Effector CD8-positive, alpha-beta T cell (primary cell): ENCODE data around the gene MTX1.
"Not testable (repeated sequence)": the region's sequence is repeated elsewhere in the genome, so short reads cannot be mapped to it uniquely, and the experiment has no call there.

Experiments used
- DNase-seq: peaks from one replicate; lab custom pipeline; 2025; lab: John Stamatoyannopoulos, UW

MTX1 gene

GRCh38 chr1:155236451-155236850 is 28.0 kb downstream of the MTX1 start:
- DNase-seq, result no peak

DNA sequence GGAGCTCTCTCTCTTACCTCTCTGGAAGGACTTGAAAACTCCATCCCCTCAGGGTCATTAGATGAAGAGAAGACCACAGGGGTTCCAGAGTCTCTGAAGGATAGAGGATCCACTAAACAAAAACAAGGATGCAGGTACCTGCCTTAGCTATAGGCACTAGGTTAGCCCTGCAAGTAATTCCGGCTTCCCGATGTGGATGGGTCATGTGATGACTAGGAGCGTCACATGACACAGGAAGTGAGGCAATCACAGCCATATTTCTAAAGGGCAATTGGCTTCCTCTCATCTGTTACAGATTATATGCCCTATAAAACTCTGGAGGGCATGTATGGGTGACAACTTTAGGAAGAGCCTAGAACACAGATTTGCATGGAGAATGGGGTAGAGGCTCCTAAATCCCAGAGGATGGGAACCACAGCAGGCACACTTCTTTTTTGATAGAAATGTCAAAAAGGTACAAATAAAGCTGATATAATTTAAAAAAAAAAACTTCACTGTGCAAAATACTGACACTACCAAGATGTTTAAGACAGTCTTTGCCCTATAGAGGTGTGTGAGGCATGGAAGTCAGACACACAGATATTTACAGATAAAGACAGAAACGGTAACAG is 32.7 kb downstream of the MTX1 start:
- DNase-seq, result peak; percentile 48

GRCh38 chr1:155241841-155242264 is 33.4 kb downstream of the MTX1 start:
- no peak for DNase-seq

DNA sequence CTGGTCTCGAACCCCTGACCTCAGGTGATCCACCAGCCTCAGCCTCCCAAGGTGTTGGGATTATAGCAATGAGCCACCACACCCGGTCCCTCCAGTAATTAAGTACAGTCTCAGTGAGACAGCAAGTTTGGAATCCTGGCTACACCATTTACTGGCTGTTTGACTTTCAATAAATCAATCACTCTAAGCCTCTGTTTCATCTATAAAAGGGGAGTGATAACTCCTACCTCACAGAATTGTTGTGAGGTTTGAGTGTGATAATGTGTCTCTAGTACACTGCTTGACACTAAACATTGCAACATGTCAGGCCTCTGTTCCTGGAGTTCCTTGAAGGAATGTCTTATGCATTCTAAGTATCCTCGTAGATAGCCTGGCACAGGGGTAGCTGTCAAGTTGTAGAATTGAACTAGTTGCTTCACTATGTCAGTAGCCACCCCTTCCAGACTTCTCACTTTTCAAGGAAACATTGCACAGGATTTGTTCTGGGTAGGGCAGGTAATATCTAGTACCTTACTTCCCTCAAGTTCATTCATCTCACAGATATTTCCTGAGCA is 34.4 kb downstream of the MTX1 start:
- no peak for DNase-seq

GRCh38 chr1:155244368-155245162 is 36.1 kb downstream of the MTX1 start:
- peak; percentile 94 for DNase-seq

- DNase-seq, result no peak
These were observed 36.6 kb downstream of the MTX1 start for GRCh38 chr1:155245163-155245524.

GRCh38 chr1:155246796-155247195 is 38.3 kb downstream of the MTX1 start:
- not testable (repeated sequence) for DNase-seq

- DNase-seq, result no peak
These were observed 39.4 kb downstream of the MTX1 start for GRCh38 chr1:155247667-155248553.

GRCh38 chr1:155250246-155250632 is 41.7 kb downstream of the MTX1 start:
- peak; percentile 57 for DNase-seq

DNA sequence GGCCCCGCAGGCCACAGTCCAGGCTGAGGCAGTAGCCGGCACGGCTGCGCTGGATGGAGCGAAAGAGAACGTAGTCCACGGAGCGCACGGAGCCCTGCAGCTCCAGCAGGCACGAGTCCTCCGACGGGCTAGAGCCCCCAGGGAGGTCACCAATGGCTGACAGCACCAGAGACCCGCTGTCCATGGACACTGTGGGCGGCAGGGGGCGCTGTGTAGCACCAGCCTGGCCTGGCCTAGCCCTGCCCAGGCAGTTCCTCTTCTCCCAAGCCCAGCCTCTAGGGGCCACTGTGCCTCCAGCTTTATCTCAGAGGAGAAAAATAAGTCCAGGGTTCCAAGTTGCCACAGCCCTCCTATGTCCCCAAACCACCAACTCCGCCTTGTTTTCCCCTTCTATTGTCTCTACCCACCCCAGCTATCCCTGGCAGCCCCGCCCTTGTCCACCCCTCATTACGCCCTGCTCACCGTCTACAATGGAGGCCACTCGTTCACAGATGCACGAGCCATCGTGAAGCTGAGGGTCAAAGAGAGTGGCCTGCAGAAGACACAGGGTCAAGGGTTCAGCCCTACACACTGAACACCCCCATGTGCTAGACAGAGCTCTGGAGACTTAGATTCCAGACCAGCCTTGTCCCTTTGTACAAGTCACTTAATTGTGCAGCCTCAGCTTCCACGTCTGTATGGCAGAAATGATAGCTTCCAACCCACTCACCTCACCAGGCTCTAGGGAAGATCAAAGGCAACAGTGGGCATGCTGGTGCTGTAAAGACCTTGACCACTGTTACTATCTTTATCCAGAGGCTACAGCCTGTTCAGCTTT is 42.3 kb downstream of the MTX1 start:
- peak; percentile 95 for DNase-seq

- no peak for DNase-seq
These were observed 43.1 kb downstream of the MTX1 start for GRCh38 chr1:155251566-155251965.

DNA sequence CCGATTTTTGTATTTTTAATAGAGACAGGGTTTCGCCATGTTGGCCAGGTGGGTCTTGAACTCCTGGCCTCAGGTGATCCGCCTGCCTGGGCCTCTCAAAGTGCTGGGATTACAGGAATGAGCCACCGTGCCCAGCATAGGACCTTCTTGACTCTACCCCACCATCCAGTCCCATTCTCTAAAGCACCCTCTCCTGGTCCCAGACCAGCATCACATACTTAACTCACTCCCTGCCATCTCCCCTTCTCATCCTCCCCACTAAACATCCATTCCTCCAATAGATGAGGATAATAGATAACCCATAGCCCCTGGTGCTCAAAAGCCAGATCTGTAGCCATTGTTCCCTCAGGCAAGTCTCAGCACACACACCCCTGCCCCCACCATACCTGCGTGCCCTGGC is 44.7 kb downstream of the MTX1 start:
- DNase-seq, result no peak

GRCh38 chr1:155253797-155254196 is 45.3 kb downstream of the MTX1 start:
- no peak for DNase-seq

- DNase-seq, result no peak
These were observed 45.8 kb downstream of the MTX1 start for GRCh38 chr1:155254228-155254713.

DNA sequence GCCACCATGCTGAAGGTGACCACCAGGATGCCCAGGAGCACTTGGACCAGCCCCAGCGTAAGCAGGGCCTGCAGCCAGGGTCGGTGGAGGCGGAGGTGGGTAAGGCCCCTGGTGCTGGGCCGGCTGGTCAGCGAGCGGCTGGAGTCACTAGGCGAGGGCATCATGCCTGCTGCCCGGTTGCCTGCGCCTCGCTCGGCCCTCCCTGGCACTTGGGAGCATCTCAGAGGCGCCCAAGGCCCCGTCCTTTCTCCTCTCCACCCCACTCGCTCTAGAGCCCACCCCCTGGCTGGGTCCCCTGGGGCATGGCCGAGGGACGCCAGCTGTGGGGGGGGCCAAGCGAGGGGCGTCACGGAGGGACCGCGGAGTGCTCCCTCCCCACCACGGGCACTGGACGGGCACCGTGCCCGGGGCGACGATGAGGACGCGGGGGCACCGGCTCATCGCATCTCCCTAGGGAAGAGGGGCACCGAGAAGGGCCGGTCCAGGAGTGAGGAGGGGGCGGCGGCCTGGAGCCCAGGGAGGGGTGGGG is 46.3 kb downstream of the MTX1 start:
- DNase-seq, result no peak

DNA sequence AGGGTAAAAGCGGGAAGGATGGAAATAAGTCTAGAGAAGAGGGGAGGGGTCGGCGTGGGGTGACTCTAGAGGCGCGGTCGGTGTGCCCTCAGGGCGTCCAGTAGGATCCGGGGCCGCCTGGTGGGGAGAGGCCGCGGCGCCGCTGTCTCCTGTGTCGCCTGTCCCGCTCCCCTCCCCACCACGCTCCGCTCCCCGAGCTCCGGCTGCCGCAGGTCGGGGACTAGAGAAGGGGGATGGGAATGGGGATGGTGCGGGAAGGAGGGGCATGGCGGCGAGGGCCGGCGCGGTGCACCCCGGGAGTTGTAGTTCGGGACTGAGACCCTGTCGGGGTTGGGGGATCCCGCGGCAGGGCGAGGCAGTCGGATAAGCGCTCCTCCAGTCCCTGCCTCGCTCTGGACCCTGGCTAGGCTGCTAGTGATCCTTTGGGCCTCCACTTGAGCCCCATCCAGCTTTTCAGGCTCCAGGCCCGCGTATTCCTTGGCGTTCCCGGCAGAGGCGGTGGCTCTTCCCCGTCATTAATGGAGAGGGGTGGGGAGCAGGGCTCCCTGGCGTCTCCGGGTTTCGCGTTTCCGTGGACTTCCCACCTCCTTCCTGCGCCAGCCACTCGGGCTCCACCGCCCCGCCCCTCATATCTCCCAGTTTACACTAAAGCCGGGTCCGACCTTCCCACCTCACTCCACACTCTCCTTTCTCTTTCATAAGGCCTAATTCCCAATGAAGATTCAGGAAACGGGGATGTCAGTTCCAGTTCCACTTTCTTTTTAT is 46.9 kb downstream of the MTX1 start, which contains the start of gene ENTREP3:
ENTREP3 (minus strand) TSS at position 241 of the 765 bp plus-strand sequence. CDS start 606 bp downstream, outside the sequence.
- DNase-seq, result peak; percentile 66

DNA sequence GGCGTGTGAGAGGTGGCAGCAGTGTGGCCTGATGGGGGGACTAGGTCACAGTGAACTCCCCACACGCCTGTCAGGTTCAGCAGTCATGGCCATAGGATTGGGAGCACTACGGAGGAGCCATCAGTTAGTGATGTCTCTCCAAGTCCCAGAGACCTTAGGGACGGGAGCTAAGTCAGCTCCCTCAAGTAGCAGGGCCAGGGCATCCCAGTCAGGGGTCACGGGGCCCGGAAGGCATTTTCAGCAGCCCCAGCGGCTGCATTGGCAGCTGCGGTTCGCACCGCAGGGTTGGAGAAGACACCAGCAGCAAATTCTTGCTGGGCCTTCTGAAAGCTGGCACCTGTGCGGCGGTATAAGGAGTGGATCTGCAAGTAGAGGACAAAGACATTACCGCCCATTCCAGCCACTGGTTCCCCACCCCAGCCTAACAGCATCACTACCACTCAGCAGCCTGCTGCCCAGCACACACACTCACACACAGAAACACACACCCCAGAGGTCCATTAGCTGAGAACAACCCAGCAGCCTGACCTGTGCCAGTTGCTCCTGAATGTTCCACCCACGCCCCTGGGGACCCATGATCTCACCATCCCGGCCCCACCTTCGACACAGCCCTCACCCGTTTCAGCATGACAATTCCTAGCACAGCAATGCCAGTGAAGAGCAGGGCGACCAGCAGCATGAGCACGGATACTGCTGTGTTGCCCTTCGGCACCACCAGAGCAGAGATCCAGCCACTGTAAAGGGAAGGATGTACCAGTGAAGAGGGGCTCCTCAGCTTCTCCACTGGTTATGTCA is 47.8 kb downstream of the MTX1 start:
- DNase-seq, result no peak

GRCh38 chr1:155260276-155260675 is 51.8 kb downstream of the MTX1 start:
- no peak for DNase-seq

GRCh38 chr1:155261493-155261851 is 53.0 kb downstream of the MTX1 start:
- no peak for DNase-seq
